B cell (primary cell): Measurements from ENCODE around the gene NLRP2B. TPM values are rescaled to one million over a fixed set of nuclear protein-coding genes. Genes with fewer than 3 reads are reported as not detected.

Experiments used
- ATAC-seq: fragments of 200-7000 bp; cut with Tn5 transposase; one replicate; pipeline ENCODE4 v1.10.0; 2021; ENCODE audit warnings: low read depth, mild to moderate bottlenecking, moderate number of reproducible peaks, moderate library complexity
- CTCF ChIA-PET: fragments of 350-600 bp; sonication (Branson Sonifier 250); formaldehyde crosslinking; loops from one replicate; lab custom pipeline; 2021; ENCODE audit warnings: antibody characterized with exemption, inconsistent platforms; lab: Charles Lee
- POLR2A ChIA-PET: fragments of 350-600 bp; sonication (Branson Sonifier 250); formaldehyde crosslinking; loops from one replicate; lab custom pipeline; 2021; ENCODE audit warnings: antibody characterized with exemption; lab: Charles Lee
- DNase-seq: peaks from one replicate; pipeline ENCODE4 v3.0.0; 2013
- H2AFZ ChIP-seq: 2 replicates; pipeline ENCODE4 v1.6.1; 2012; ENCODE audit warnings: mild to moderate bottlenecking, low read depth, low read length; ENCODE audit not compliant: insufficient read depth, poor library complexity, severe bottlenecking
- H3K27ac ChIP-seq, 2 donors: 1 replicate in 1 of 2; 2 replicates in 1 of 2; pipeline ENCODE4 v1.5.1; 2012 to 2013; ENCODE audit warnings: low read length in 2 of 2, mild to moderate bottlenecking in 2 of 2, moderate library complexity in 1 of 2
- H3K27me3 ChIP-seq, 4 experiments: fragments of 200-600 bp in 1 of 4; sonication (generic) in 1 of 4; replicated peaks in 1 of 4; 1 replicate in 2 of 4; 2 replicates in 2 of 4; pipeline versions ENCODE4 v1.6.1 to v1.7.0; 2013 to 2016; ENCODE audit warnings: low read length in 3 of 4, mild to moderate bottlenecking in 2 of 4, mixed read lengths in 1 of 4, moderate library complexity in 1 of 4; ENCODE audit not compliant: insufficient read depth in 4 of 4, control insufficient read depth in 3 of 4; ENCODE audit errors: control extremely low read depth in 1 of 4
- H3K36me3 ChIP-seq, 2 experiments: replicated peaks in 1 of 2; 1 replicate in 1 of 2; 2 replicates in 1 of 2; pipeline versions ENCODE4 v1.6.1 to v1.7.1; 2013; ENCODE audit warnings: low read length in 1 of 2; ENCODE audit not compliant: insufficient read depth in 2 of 2, control insufficient read depth in 1 of 2; ENCODE audit errors: control extremely low read depth in 1 of 2, extremely low read depth in 1 of 2
- H3K4me1 ChIP-seq, 2 donors: fragments of 200-600 bp in 1 of 2; sonication (generic) in 1 of 2; 1 replicate in 1 of 2; 2 replicates in 1 of 2; pipeline versions ENCODE4 v1.5.1 to v1.6.1; 2013 to 2017; ENCODE audit warnings: low read length in 2 of 2; ENCODE audit not compliant: control insufficient read depth in 2 of 2, insufficient read depth in 2 of 2
- H3K4me2 ChIP-seq: replicated peaks from 2 replicates; pipeline ENCODE3; 2012; ENCODE audit warnings: mild to moderate bottlenecking, low read depth, low read length; ENCODE audit not compliant: poor library complexity, severe bottlenecking
- H3K4me3 ChIP-seq, 5 experiments: fragments of 200-600 bp in 1 of 5; sonication (generic) in 1 of 5; 1 replicate in 3 of 5; 2 replicates in 2 of 5; pipeline versions ENCODE4 v1.5.1 to v1.7.0; 2011 to 2016; ENCODE audit warnings: low read length in 4 of 5, mild to moderate bottlenecking in 4 of 5, low read depth in 2 of 5, control low read depth in 1 of 5, moderate library complexity in 1 of 5; ENCODE audit not compliant: insufficient read depth in 1 of 5; ENCODE audit errors: control extremely low read depth in 1 of 5, extremely low read depth in 1 of 5
- H3K79me2 ChIP-seq: fragments of 200-600 bp; sonication (generic); one replicate; pipeline ENCODE4 v1.6.0; 2016; ENCODE audit warnings: low read length; ENCODE audit not compliant: control insufficient read depth, insufficient read depth
- H3K9ac ChIP-seq: fragments of 200-600 bp; sonication (generic); 2 replicates; pipeline ENCODE4 v1.6.1; 2017; ENCODE audit warnings: mild to moderate bottlenecking, low read length, moderate library complexity
- H3K9me3 ChIP-seq, 3 donors: one replicate each; pipeline versions ENCODE4 v1.6.1 to v1.7.1; 2013; ENCODE audit warnings: low read length in 2 of 3; ENCODE audit not compliant: control insufficient read depth in 2 of 3, insufficient read depth in 1 of 3; ENCODE audit errors: control extremely low read depth in 1 of 3
- H4K20me1 ChIP-seq: 2 replicates; pipeline ENCODE4 v1.6.0; 2012; ENCODE audit warnings: mild to moderate bottlenecking, low read length; ENCODE audit not compliant: insufficient read depth, control insufficient read depth, poor library complexity, severe bottlenecking
- H3K27ac Mint-ChIP-seq: one replicate; pipeline ENCODE4 v1.8.0; 2021; ENCODE audit warnings: mixed read lengths
- H3K27me3 Mint-ChIP-seq: one replicate; pipeline ENCODE4 v1.8.0; 2021; ENCODE audit warnings: mixed read lengths
- H3K4me1 Mint-ChIP-seq: one replicate; pipeline ENCODE4 v1.8.0; 2021; ENCODE audit warnings: mixed read lengths
- H3K4me3 Mint-ChIP-seq: one replicate; pipeline ENCODE4 v1.8.0; 2021; ENCODE audit warnings: mixed read lengths
- H3K9me3 Mint-ChIP-seq: one replicate; pipeline ENCODE4 v1.8.0; 2022; ENCODE audit warnings: mixed read lengths; ENCODE audit not compliant: insufficient read depth
- EZH2 ChIP-seq: IDR thresholded peaks from 2 replicates; pipeline ENCODE4 v1.6.1; 2012; ENCODE audit warnings: borderline replicate concordance, low read depth, mild to moderate bottlenecking, moderate library complexity, low read length; ENCODE audit not compliant: insufficient read depth, poor library complexity, severe bottlenecking
- WGBS: methylation state at CpG from one replicate; pipeline ENCODE4 v1.1.5; 2013; ENCODE audit warnings: missing lambda C conversion rate; ENCODE audit not compliant: insufficient coverage; 5-methylcytosine and 5-hydroxymethylcytosine counted together
- intact Hi-C: fragments of 100-400 bp; cut with micrococcal nuclease; formaldehyde crosslinking; loops from one replicate; pipeline ENCODE4 v1.10.0; 2022
- polyA plus RNA-seq: library from polyadenylated mRNA; depleted of rRNA; stranded (reverse); fragments of >200 nt; gene quantifications from 2 replicates; pipeline ENCODE4 v1.2.3, GENCODE V29; 2012
- total RNA-seq, 2 donors: library from RNA; stranded (reverse); fragments of 120-200 nt in 1 of 2; gene quantifications; 1 replicate in 1 of 2; 2 replicates in 1 of 2; pipeline versions ENCODE4 v1.2.3 to v1.2.4, GENCODE V29; 2013 to 2022
- TF ChIP-seq, protein P1 (sequence below): fragments of 200-600 bp; IDR thresholded peaks from one replicate; pipeline ENCODE4 v1.8.0; 2022; ENCODE audit warnings: antibody characterized with exemption, mild to moderate bottlenecking

Gene NLRP2B
- total and polyA plus RNA-seq, 2 donors (not counting 1 experiment from before 2014, with no cell fraction given) = 0.03 TPM; not detected in 1

DNA sequence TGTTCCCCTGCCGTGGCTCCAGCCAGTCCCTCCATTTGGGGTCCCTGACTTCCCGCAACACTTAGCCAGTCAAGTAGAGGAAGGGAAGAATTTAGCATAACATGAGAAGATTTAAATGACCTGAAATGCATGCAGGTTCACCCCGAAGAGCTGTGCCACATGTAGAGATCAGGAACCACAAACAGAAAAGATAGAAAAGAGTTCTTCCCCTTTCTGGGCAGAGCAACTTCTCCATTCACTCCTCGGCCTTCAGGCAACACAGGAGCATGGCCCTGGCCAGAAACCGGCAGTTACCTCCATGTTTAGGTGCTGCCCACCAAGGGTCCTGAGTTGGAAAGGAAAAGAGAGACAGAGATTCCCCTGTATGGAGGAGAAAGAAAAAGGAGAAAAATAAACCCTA is 5.2 kb downstream of the NLRP2B start:
- no peak overlapping the region for H3K27ac ChIP-seq
- no peaks in the 10 kb centered on the region for H3K79me2 ChIP-seq
- H3K9ac ChIP-seq = no peak overlapping the region
- no peak overlapping the region for H2AFZ ChIP-seq
- intact Hi-C loops = no loop called here
- Mint-ChIP-seq H3K27ac (no peak overlapping the region), H3K4me1 (no peaks in the 10 kb centered on the region), H3K27me3 (no peaks in the 10 kb centered on the region), H3K4me3 (no peak overlapping the region), H3K9me3 (peaks cover 5% of the 10 kb centered on the region)
- ATAC-seq (no peak), DNase-seq (no peak)
- no peak overlapping the region for H3K4me3 ChIP-seq
- TF ChIP-seq EZH2 = no peak
- TF ChIP-seq, protein P1, sequence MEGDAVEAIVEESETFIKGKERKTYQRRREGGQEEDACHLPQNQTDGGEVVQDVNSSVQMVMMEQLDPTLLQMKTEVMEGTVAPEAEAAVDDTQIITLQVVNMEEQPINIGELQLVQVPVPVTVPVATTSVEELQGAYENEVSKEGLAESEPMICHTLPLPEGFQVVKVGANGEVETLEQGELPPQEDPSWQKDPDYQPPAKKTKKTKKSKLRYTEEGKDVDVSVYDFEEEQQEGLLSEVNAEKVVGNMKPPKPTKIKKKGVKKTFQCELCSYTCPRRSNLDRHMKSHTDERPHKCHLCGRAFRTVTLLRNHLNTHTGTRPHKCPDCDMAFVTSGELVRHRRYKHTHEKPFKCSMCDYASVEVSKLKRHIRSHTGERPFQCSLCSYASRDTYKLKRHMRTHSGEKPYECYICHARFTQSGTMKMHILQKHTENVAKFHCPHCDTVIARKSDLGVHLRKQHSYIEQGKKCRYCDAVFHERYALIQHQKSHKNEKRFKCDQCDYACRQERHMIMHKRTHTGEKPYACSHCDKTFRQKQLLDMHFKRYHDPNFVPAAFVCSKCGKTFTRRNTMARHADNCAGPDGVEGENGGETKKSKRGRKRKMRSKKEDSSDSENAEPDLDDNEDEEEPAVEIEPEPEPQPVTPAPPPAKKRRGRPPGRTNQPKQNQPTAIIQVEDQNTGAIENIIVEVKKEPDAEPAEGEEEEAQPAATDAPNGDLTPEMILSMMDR = no peak
- H3K36me3 ChIP-seq = no peaks in the 10 kb centered on the region
- no CpG with 5 or more reads among the region's 5 CpGs for WGBS
- peaks cover 0 to 5% (median 2%) of the 10 kb centered on the region in 3 donors for H3K9me3 ChIP-seq
- H3K4me2 ChIP-seq = no peak overlapping the region
- ChIA-PET CTCF (interaction anchor here (0.5 kb wide), 1 partner anchor 103 kb away, joined by 4 read pairs; no protein-coding TSS in a partner anchor), POLR2A (no interaction called here)
- no peaks in the 10 kb centered on the region for H4K20me1 ChIP-seq
- H3K27me3 ChIP-seq = no peaks in the 10 kb centered on the region
- no peaks in the 10 kb centered on the region for H3K4me1 ChIP-seq

DNA sequence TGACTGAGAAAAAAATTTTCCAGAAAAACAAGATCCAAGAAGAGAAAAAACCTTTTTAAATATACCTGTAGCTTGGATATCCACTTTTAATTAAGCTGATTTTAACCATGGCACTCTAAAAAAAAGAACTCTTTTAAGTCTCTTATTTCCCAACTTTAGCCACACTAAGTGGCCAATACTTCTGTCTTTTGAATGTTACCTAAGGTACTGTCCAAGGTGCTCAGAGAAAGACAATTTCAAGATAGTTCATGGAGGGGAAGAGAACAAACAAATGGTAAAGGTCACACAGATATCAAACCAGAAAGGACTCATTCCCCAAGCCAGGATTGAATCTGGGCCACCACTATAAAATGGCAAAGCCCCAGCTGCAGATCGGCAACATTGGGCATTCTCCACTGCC is 10.1 kb downstream of the NLRP2B start:
- no peaks in the 10 kb centered on the region for H4K20me1 ChIP-seq
- DNase-seq (no peak), ATAC-seq (no peak)
- intact Hi-C loops = no loop called here
- H3K9ac ChIP-seq = no peak overlapping the region
- Mint-ChIP-seq H3K27me3 (no peaks in the 10 kb centered on the region), H3K4me1 (no peaks in the 10 kb centered on the region), H3K4me3 (no peak overlapping the region), H3K27ac (no peak overlapping the region), H3K9me3 (peaks cover 5% of the 10 kb centered on the region)
- H3K27ac ChIP-seq = no peak overlapping the region
- H3K9me3 ChIP-seq = peaks cover 0 to 3% (median 2%) of the 10 kb centered on the region in 3 donors
- no peaks in the 10 kb centered on the region for H3K27me3 ChIP-seq
- H3K4me2 ChIP-seq = no peak overlapping the region
- H3K79me2 ChIP-seq = no peaks in the 10 kb centered on the region
- TF ChIP-seq, protein P1 = no peak
- TF ChIP-seq EZH2 = no peak
- POLR2A ChIA-PET = no interaction called here
- H3K4me1 ChIP-seq = no peaks in the 10 kb centered on the region
- CTCF ChIA-PET = no interaction called here
- WGBS = no CpG with 5 or more reads among the region's 1 CpG
- H3K4me3 ChIP-seq = no peak overlapping the region
- H3K36me3 ChIP-seq = no peaks in the 10 kb centered on the region
- no peak overlapping the region for H2AFZ ChIP-seq
